Kidney (tissue), 14 donors: Measurements from ENCODE around the gene GDAP2. TPM values are rescaled to one million over a fixed set of nuclear protein-coding genes. Genes with fewer than 3 reads are reported as not detected.

Source experiments
- DNase-seq, 5 donors: peaks; one replicate each; pipeline ENCODE4 v3.0.0-alpha.2; 2013 to 2020
- FAIRE-seq: peaks from 2 replicates; lab custom pipeline; 2012; peaks lifted over from hg19 to GRCh38; lab: Jason Lieb, UNC
- H3K27ac ChIP-seq, 2 donors: one replicate each; pipeline ENCODE4 v1.7.0; 2013; ENCODE audit warnings: low read depth in 2 of 2, low read length in 2 of 2, inconsistent platforms in 1 of 2
- H3K27me3 ChIP-seq: one replicate; pipeline ENCODE4 v1.7.1; 2013; ENCODE audit warnings: low read length, inconsistent platforms; ENCODE audit not compliant: control insufficient read depth, insufficient read depth
- H3K36me3 ChIP-seq, 3 donors: one replicate each; pipeline versions ENCODE4 v1.7.0 to v1.7.1; 2013; ENCODE audit warnings: low read length in 3 of 3, control low read depth in 1 of 3, inconsistent platforms in 1 of 3; ENCODE audit not compliant: insufficient read depth in 3 of 3, control insufficient read depth in 2 of 3
- H3K4me1 ChIP-seq, 3 donors: one replicate each; pipeline versions ENCODE4 v1.7.0 to v1.7.1; 2013; ENCODE audit warnings: low read length in 3 of 3, inconsistent platforms in 1 of 3, low read depth in 1 of 3; ENCODE audit not compliant: control insufficient read depth in 2 of 3, insufficient read depth in 2 of 3
- H3K4me3 ChIP-seq, 3 donors: one replicate each; pipeline versions ENCODE4 v1.7.0 to v1.8.1; 2013; ENCODE audit warnings: low read length in 3 of 3, control low read depth in 1 of 3, inconsistent platforms in 1 of 3
- H3K9ac ChIP-seq, 3 donors: one replicate each; pipeline versions ENCODE4 v1.7.0 to v1.7.1; 2013; ENCODE audit warnings: low read length in 3 of 3, control low read depth in 1 of 3, inconsistent platforms in 1 of 3
- H3K9me3 ChIP-seq, 3 donors: one replicate each; pipeline versions ENCODE4 v1.7.0 to v1.7.1; 2013; ENCODE audit warnings: low read length in 3 of 3, control low read depth in 1 of 3, inconsistent platforms in 1 of 3; ENCODE audit not compliant: control insufficient read depth in 2 of 3, insufficient read depth in 1 of 3
- intact Hi-C: fragments of 100-400 bp; cut with DNase I; formaldehyde crosslinking; loops from one replicate; pipeline ENCODE4 v1.11.1; 2022
- polyA plus RNA-seq: library from polyadenylated mRNA; stranded (reverse); fragments of 350-450 nt; fragmentation: Illumina TruSeq; extraction: RNeasy Lipid Tissue Mini Kit (QIAGEN cat#74804); gene quantifications from one replicate; pipeline ENCODE4 v1.2.3, GENCODE V29; 2014; ENCODE audit warnings: low read depth, low replicate concordance; ENCODE audit not compliant: insufficient read depth
- total RNA-seq: library from RNA; stranded (reverse); fragmentation: NEBNext Ultra II Directional; extraction: Animal tissue kit (Norgen Biotek cat#: 25700); gene quantifications from one replicate; pipeline ENCODE4 v1.2.1, GENCODE V29; 2021
- TF ChIP-seq, protein P1 (sequence below): IDR thresholded peaks from 3 replicates; pipeline ENCODE4 v1.5.1; 2012; ENCODE audit warnings: mild to moderate bottlenecking, moderate library complexity, borderline replicate concordance; ENCODE audit not compliant: insufficient read depth; ENCODE audit errors: extremely low read depth
- donor health status: control.
- donor health status: control.
- donor health status: control.
- donor health status: control.
- donor health status: control.
- donor health status: DM: yes; HTN: yes; CAD: no.
- donor health status: Normal renal cell carcinoma (clear cell type).

Gene GDAP2
- total and polyA plus RNA-seq, 2 donors from 2014 or later, result 11.3 to 31.8 TPM

GRCh38 chr1:117826119-117826518 is 103.3 kb downstream of the GDAP2 start:
- Histone ChIP-seq H3K9ac (no peak overlapping the region), H3K27me3 (no peaks in the 10 kb centered on the region), H3K4me1 (peaks cover 0 to 3% (median 0%) of the 10 kb centered on the region in 3 donors), H3K27ac (no peak overlapping the region), H3K4me3 (no peak overlapping the region), H3K9me3 (no peaks in the 10 kb centered on the region), H3K36me3 (no peaks in the 10 kb centered on the region)
- TF ChIP-seq, protein P1, sequence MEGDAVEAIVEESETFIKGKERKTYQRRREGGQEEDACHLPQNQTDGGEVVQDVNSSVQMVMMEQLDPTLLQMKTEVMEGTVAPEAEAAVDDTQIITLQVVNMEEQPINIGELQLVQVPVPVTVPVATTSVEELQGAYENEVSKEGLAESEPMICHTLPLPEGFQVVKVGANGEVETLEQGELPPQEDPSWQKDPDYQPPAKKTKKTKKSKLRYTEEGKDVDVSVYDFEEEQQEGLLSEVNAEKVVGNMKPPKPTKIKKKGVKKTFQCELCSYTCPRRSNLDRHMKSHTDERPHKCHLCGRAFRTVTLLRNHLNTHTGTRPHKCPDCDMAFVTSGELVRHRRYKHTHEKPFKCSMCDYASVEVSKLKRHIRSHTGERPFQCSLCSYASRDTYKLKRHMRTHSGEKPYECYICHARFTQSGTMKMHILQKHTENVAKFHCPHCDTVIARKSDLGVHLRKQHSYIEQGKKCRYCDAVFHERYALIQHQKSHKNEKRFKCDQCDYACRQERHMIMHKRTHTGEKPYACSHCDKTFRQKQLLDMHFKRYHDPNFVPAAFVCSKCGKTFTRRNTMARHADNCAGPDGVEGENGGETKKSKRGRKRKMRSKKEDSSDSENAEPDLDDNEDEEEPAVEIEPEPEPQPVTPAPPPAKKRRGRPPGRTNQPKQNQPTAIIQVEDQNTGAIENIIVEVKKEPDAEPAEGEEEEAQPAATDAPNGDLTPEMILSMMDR, result no peak
- no peak for DNase-seq
- FAIRE-seq, result no peak
- intact Hi-C loops, result no loop called here

- FAIRE-seq (no peak), DNase-seq (no peak)
- peaks cover 0 to 3% (median 0%) of the 10 kb centered on the region in 3 donors for H3K4me1 ChIP-seq
- no peaks in the 10 kb centered on the region for H3K9me3 ChIP-seq
- no peak overlapping the region for H3K27ac ChIP-seq
- H3K36me3 ChIP-seq, result no peaks in the 10 kb centered on the region
- intact Hi-C loops, result no loop called here
- TF ChIP-seq, protein P1, result no peak
- H3K4me3 ChIP-seq, result no peak overlapping the region
- no peaks in the 10 kb centered on the region for H3K27me3 ChIP-seq
- H3K9ac ChIP-seq, result no peak overlapping the region
Measured at GRCh38 chr1:117825414-117825813, 104.0 kb downstream of the GDAP2 start.

GRCh38 chr1:117824616-117825015 is 104.8 kb downstream of the GDAP2 start:
- intact Hi-C loops, result no loop called here
- TF ChIP-seq, protein P1, result no peak
- Histone ChIP-seq H3K9me3 (no peaks in the 10 kb centered on the region), H3K9ac (no peak overlapping the region), H3K36me3 (no peaks in the 10 kb centered on the region), H3K4me3 (no peak overlapping the region), H3K27me3 (no peaks in the 10 kb centered on the region), H3K27ac (no peak overlapping the region), H3K4me1 (peaks cover 0 to 3% (median 0%) of the 10 kb centered on the region in 3 donors)
- DNase-seq (no peak), FAIRE-seq (no peak)
